Fibroblast of lung (primary cell): Measurements from ENCODE around the gene CUL2.

Source experiments
- EZH2 ChIP-seq: IDR thresholded peaks from 2 replicates; pipeline ENCODE4 v1.5.1; 2012; ENCODE audit warnings: low read length, control low read depth, mild to moderate bottlenecking; ENCODE audit errors: missing control alignments
- TF ChIP-seq, protein P1 (sequence below), 2 donors: IDR thresholded peaks in 1 of 2; conservative IDR thresholded peaks in 1 of 2; 1 replicate in 1 of 2; 2 replicates in 1 of 2; pipeline ENCODE4 v1.5.1; 2011 to 2012; ENCODE audit warnings: low read length in 2 of 2, control low read depth in 1 of 2, inconsistent platforms in 1 of 2, low read depth in 1 of 2, mild to moderate bottlenecking in 1 of 2

DNA sequence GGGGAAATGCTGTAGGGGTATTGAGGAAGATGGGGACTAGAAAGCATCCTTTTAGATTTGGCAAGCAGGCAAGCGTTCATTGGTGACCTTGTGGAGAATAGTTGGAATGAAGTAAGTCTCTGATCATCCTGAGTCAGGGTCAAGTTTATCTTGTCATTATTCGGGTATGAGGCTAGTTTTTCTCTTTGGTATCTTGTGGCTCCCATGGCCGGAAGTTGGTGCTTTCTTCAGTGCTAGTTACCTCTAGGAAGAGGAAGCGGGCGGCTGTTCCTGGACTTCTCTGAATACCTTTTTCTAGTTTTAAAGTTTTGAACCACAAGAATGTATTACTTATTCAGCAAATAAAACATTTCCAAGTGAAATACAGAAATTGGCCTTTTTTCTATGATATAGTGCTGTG, 45.7 kb upstream of the CUL2 start:
- TF ChIP-seq, protein P1, sequence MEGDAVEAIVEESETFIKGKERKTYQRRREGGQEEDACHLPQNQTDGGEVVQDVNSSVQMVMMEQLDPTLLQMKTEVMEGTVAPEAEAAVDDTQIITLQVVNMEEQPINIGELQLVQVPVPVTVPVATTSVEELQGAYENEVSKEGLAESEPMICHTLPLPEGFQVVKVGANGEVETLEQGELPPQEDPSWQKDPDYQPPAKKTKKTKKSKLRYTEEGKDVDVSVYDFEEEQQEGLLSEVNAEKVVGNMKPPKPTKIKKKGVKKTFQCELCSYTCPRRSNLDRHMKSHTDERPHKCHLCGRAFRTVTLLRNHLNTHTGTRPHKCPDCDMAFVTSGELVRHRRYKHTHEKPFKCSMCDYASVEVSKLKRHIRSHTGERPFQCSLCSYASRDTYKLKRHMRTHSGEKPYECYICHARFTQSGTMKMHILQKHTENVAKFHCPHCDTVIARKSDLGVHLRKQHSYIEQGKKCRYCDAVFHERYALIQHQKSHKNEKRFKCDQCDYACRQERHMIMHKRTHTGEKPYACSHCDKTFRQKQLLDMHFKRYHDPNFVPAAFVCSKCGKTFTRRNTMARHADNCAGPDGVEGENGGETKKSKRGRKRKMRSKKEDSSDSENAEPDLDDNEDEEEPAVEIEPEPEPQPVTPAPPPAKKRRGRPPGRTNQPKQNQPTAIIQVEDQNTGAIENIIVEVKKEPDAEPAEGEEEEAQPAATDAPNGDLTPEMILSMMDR (conservative IDR thresholded peaks at IDR 0.05 in 1 of 2, IDR thresholded peaks at IDR 0.05 in 1 of 2; ENCODE audit: low read depth in 1 of 2, low read length in 2 of 2): no peak
- no peak for TF ChIP-seq EZH2
